Mammary epithelial cell (primary cell): ENCODE data around the gene BIVM.

ENCODE experiments used
- EZH2 ChIP-seq: IDR thresholded peaks from 2 replicates; pipeline ENCODE4 v1.6.1; 2012; ENCODE audit warnings: low read length, inconsistent platforms, borderline replicate concordance
- TF ChIP-seq, protein P1 (sequence below), 2 donors: IDR thresholded peaks in 1 of 2; conservative IDR thresholded peaks in 1 of 2; 2 replicates each; pipeline ENCODE4 v1.5.1; 2011 to 2012; ENCODE audit warnings: inconsistent platforms in 2 of 2, low read length in 2 of 2, mild to moderate bottlenecking in 2 of 2, control low read depth in 1 of 2, low read depth in 1 of 2; ENCODE audit not compliant: insufficient read depth in 1 of 2; ENCODE audit errors: extremely low read depth in 1 of 2

DNA sequence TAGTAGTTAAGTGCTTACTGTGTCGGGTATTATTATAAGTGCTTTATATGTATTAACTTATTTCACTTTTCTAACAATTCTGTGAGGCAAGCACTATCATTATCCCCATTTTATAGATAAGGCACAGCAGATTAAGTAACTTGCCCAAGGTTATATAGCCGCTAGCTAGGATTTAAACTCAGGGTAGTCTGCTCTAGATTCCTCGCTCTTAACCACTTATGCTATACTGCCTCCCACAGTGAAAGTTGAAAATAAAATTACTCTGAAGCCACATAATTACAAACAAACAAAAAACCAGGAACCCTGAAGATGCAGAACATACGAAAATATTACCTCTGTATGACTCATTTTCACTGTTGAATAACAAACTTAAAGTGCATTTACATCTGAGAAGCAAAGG, 29.2 kb upstream of the BIVM start:
- TF ChIP-seq, protein P1, sequence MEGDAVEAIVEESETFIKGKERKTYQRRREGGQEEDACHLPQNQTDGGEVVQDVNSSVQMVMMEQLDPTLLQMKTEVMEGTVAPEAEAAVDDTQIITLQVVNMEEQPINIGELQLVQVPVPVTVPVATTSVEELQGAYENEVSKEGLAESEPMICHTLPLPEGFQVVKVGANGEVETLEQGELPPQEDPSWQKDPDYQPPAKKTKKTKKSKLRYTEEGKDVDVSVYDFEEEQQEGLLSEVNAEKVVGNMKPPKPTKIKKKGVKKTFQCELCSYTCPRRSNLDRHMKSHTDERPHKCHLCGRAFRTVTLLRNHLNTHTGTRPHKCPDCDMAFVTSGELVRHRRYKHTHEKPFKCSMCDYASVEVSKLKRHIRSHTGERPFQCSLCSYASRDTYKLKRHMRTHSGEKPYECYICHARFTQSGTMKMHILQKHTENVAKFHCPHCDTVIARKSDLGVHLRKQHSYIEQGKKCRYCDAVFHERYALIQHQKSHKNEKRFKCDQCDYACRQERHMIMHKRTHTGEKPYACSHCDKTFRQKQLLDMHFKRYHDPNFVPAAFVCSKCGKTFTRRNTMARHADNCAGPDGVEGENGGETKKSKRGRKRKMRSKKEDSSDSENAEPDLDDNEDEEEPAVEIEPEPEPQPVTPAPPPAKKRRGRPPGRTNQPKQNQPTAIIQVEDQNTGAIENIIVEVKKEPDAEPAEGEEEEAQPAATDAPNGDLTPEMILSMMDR (conservative IDR thresholded peaks at IDR 0.05 in 1 of 2, IDR thresholded peaks at IDR 0.05 in 1 of 2; ENCODE audit: extremely low read depth in 1 of 2, insufficient read depth in 1 of 2, low read depth in 1 of 2, low read length in 2 of 2): peak in 1 of 2 donors; percentile 3
- TF ChIP-seq EZH2: no peak
